ENCODE results near the gene GDF7.

The GDF7 gene

DNA sequence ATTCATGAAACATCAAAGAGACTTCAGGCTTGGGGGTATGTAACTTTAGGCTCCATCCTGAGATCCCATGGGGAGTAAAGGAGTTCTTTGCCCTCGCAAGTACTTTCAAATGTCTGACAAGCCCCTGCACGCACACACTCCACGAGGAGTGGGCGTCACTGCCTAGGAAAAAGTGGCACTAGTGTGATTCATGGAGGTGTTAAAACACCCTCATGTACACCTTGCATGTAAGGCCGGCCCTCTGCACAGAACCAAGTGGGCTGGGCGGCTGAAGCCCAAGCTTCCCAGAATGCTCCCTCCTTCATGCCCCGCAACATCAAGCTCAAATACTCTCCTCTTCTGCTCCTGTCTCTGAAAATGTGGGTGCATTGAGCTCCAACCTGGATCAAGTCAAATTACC, 23.9 kb upstream of the GDF7 start:
- Histone ChIP-seq H2BK12ac (ENCODE audit: low read length in 2 of 2) (no peak overlapping the region), H3K4ac (ENCODE audit: low read depth in 1 of 2, low read length in 2 of 2) (no peak overlapping the region), H2AK5ac (ENCODE audit: low read length, severe bottlenecking) (no peak overlapping the region), H3K23ac (ENCODE audit: low read length in 2 of 2) (no peak overlapping the region), H3K4me1 (ENCODE audit: control insufficient read depth, insufficient read depth, low read depth, low read length) (peaks cover 36% of the 10 kb centered on the region), H2BK15ac (ENCODE audit: low read depth, poor library complexity, severe bottlenecking) (no peak overlapping the region), H4K91ac (ENCODE audit: low read length) (no peak overlapping the region), H3K79me1 (replicated peaks; ENCODE audit: low read length, poor library complexity, severe bottlenecking) (peaks cover 42% of the 10 kb centered on the region), H3K36me3 (ENCODE audit: control insufficient read depth in 1 of 2, insufficient read depth in 2 of 2, low read depth in 1 of 2, low read length in 2 of 2) (peaks cover 74 to 77% of the 10 kb centered on the region in 2 experiments), H3K9ac (ENCODE audit: low read length) (no peak overlapping the region), H2BK5ac (ENCODE audit: low read depth, low read length, poor library complexity, severe bottlenecking) (no peak overlapping the region), H2AFZ (ENCODE audit: low read depth, low read length) (no peak overlapping the region), H3K14ac (ENCODE audit: low read length in 2 of 2) (no peak overlapping the region), H3K9me3 (ENCODE audit: control insufficient read depth, low read length) (no peaks in the 10 kb centered on the region), H3K27me3 (ENCODE audit: control insufficient read depth in 1 of 2, insufficient read depth in 1 of 2, low read length in 2 of 2) (no peaks in the 10 kb centered on the region), H4K8ac (ENCODE audit: low read length) (no peak overlapping the region), H3K18ac (ENCODE audit: low read depth in 1 of 2, low read length in 2 of 2) (no peak overlapping the region), H2BK120ac (ENCODE audit: low read depth, low read length) (no peak overlapping the region), H3K4me2 (ENCODE audit: low read length, poor library complexity, severe bottlenecking) (no peak overlapping the region), H3K4me3 (ENCODE audit: insufficient read depth in 1 of 2, low read depth in 1 of 2, low read length in 2 of 2) (no peak overlapping the region), H3K27ac (ENCODE audit: low read length, poor library complexity, severe bottlenecking) (no peak overlapping the region)
- DNase-seq = no peak
- WGBS = 98% methylated on average over 7 of the region's 7 CpGs

- no peak for DNase-seq
- H3K79me1 ChIP-seq (replicated peaks; ENCODE audit: low read length, poor library complexity, severe bottlenecking) = peaks cover 49% of the 10 kb centered on the region
- H3K14ac ChIP-seq (ENCODE audit: low read length in 2 of 2) = no peak overlapping the region
- no peak overlapping the region for H2BK5ac ChIP-seq (ENCODE audit: low read depth, low read length, poor library complexity, severe bottlenecking)
- no peak overlapping the region for H3K4ac ChIP-seq (ENCODE audit: low read depth in 1 of 2, low read length in 2 of 2)
- no peaks in the 10 kb centered on the region for H3K9me3 ChIP-seq (ENCODE audit: control insufficient read depth, low read length)
- H3K4me2 ChIP-seq (ENCODE audit: low read length, poor library complexity, severe bottlenecking) = no peak overlapping the region
- H2AK5ac ChIP-seq (ENCODE audit: low read length, severe bottlenecking) = no peak overlapping the region
- H3K27ac ChIP-seq (ENCODE audit: low read length, poor library complexity, severe bottlenecking) = no peak overlapping the region
- no peak overlapping the region for H2BK12ac ChIP-seq (ENCODE audit: low read length in 2 of 2)
- peaks cover 66 to 70% of the 10 kb centered on the region in 2 experiments for H3K36me3 ChIP-seq (ENCODE audit: control insufficient read depth in 1 of 2, insufficient read depth in 2 of 2, low read depth in 1 of 2, low read length in 2 of 2)
- no peak overlapping the region for H3K18ac ChIP-seq (ENCODE audit: low read depth in 1 of 2, low read length in 2 of 2)
- no peak overlapping the region for H3K23ac ChIP-seq (ENCODE audit: low read length in 2 of 2)
- H2BK15ac ChIP-seq (ENCODE audit: low read depth, poor library complexity, severe bottlenecking) = no peak overlapping the region
- no peak overlapping the region for H3K9ac ChIP-seq (ENCODE audit: low read length)
- H2BK120ac ChIP-seq (ENCODE audit: low read depth, low read length) = no peak overlapping the region
- no peaks in the 10 kb centered on the region for H3K27me3 ChIP-seq (ENCODE audit: control insufficient read depth in 1 of 2, insufficient read depth in 1 of 2, low read length in 2 of 2)
- no peak overlapping the region for H4K91ac ChIP-seq (ENCODE audit: low read length)
- H4K8ac ChIP-seq (ENCODE audit: low read length) = no peak overlapping the region
- H3K4me3 ChIP-seq (ENCODE audit: insufficient read depth in 1 of 2, low read depth in 1 of 2, low read length in 2 of 2) = no peak overlapping the region
- WGBS = 90% methylated on average over 3 of the region's 3 CpGs
- H2AFZ ChIP-seq (ENCODE audit: low read depth, low read length) = no peak overlapping the region
- peaks cover 37% of the 10 kb centered on the region for H3K4me1 ChIP-seq (ENCODE audit: control insufficient read depth, insufficient read depth, low read depth, low read length)
Observed at GRCh38 chr2:20643826-20644225, 23.1 kb upstream of the GDF7 start.

- H2BK15ac ChIP-seq (ENCODE audit: low read depth, poor library complexity, severe bottlenecking) = no peak overlapping the region
- no peak overlapping the region for H4K8ac ChIP-seq (ENCODE audit: low read length)
- no peak overlapping the region for H3K4ac ChIP-seq (ENCODE audit: low read depth in 1 of 2, low read length in 2 of 2)
- no peak overlapping the region for H3K18ac ChIP-seq (ENCODE audit: low read depth in 1 of 2, low read length in 2 of 2)
- no peak overlapping the region for H2BK120ac ChIP-seq (ENCODE audit: low read depth, low read length)
- no peak overlapping the region for H3K4me2 ChIP-seq (ENCODE audit: low read length, poor library complexity, severe bottlenecking)
- H3K4me1 ChIP-seq (ENCODE audit: control insufficient read depth, insufficient read depth, low read depth, low read length) = peaks cover 45% of the 10 kb centered on the region
- no peak overlapping the region for H3K14ac ChIP-seq (ENCODE audit: low read length in 2 of 2)
- no peak overlapping the region for H3K27ac ChIP-seq (ENCODE audit: low read length, poor library complexity, severe bottlenecking)
- H4K91ac ChIP-seq (ENCODE audit: low read length) = no peak overlapping the region
- H3K79me1 ChIP-seq (replicated peaks; ENCODE audit: low read length, poor library complexity, severe bottlenecking) = peaks cover 56% of the 10 kb centered on the region
- no peak overlapping the region for H2AFZ ChIP-seq (ENCODE audit: low read depth, low read length)
- H3K9ac ChIP-seq (ENCODE audit: low read length) = no peak overlapping the region
- no peak overlapping the region for H3K4me3 ChIP-seq (ENCODE audit: insufficient read depth in 1 of 2, low read depth in 1 of 2, low read length in 2 of 2)
- no peak overlapping the region for H2BK5ac ChIP-seq (ENCODE audit: low read depth, low read length, poor library complexity, severe bottlenecking)
- H3K9me3 ChIP-seq (ENCODE audit: control insufficient read depth, low read length) = no peaks in the 10 kb centered on the region
- 95% methylated on average over 14 of the region's 14 CpGs for WGBS
- no peak overlapping the region for H2AK5ac ChIP-seq (ENCODE audit: low read length, severe bottlenecking)
- no peak overlapping the region for H2BK12ac ChIP-seq (ENCODE audit: low read length in 2 of 2)
- no peak for DNase-seq
- no peak overlapping the region for H3K23ac ChIP-seq (ENCODE audit: low read length in 2 of 2)
- no peaks in the 10 kb centered on the region for H3K27me3 ChIP-seq (ENCODE audit: control insufficient read depth in 1 of 2, insufficient read depth in 1 of 2, low read length in 2 of 2)
- peaks cover 55 to 62% of the 10 kb centered on the region in 2 experiments for H3K36me3 ChIP-seq (ENCODE audit: control insufficient read depth in 1 of 2, insufficient read depth in 2 of 2, low read depth in 1 of 2, low read length in 2 of 2)
Observed at GRCh38 chr2:20645301-20645701, 21.6 kb upstream of the GDF7 start.

GRCh38 chr2:20645761-20646160, 21.2 kb upstream of the GDF7 start:
- no peak overlapping the region for H3K4ac ChIP-seq (ENCODE audit: low read depth in 1 of 2, low read length in 2 of 2)
- H3K23ac ChIP-seq (ENCODE audit: low read length in 2 of 2) = no peak overlapping the region
- no peak overlapping the region for H2BK12ac ChIP-seq (ENCODE audit: low read length in 2 of 2)
- H3K79me1 ChIP-seq (replicated peaks; ENCODE audit: low read length, poor library complexity, severe bottlenecking) = peaks cover 56% of the 10 kb centered on the region
- H2BK5ac ChIP-seq (ENCODE audit: low read depth, low read length, poor library complexity, severe bottlenecking) = no peak overlapping the region
- H2BK120ac ChIP-seq (ENCODE audit: low read depth, low read length) = no peak overlapping the region
- H4K91ac ChIP-seq (ENCODE audit: low read length) = no peak overlapping the region
- WGBS = 88% methylated on average over 9 of the region's 10 CpGs
- H3K4me3 ChIP-seq (ENCODE audit: insufficient read depth in 1 of 2, low read depth in 1 of 2, low read length in 2 of 2) = no peak overlapping the region
- H3K4me1 ChIP-seq (ENCODE audit: control insufficient read depth, insufficient read depth, low read depth, low read length) = peaks cover 43% of the 10 kb centered on the region
- no peak overlapping the region for H2AFZ ChIP-seq (ENCODE audit: low read depth, low read length)
- no peak overlapping the region for H3K14ac ChIP-seq (ENCODE audit: low read length in 2 of 2)
- no peak overlapping the region for H3K4me2 ChIP-seq (ENCODE audit: low read length, poor library complexity, severe bottlenecking)
- no peak overlapping the region for H4K8ac ChIP-seq (ENCODE audit: low read length)
- no peaks in the 10 kb centered on the region for H3K27me3 ChIP-seq (ENCODE audit: control insufficient read depth in 1 of 2, insufficient read depth in 1 of 2, low read length in 2 of 2)
- H3K9me3 ChIP-seq (ENCODE audit: control insufficient read depth, low read length) = no peaks in the 10 kb centered on the region
- H3K18ac ChIP-seq (ENCODE audit: low read depth in 1 of 2, low read length in 2 of 2) = no peak overlapping the region
- peaks cover 51 to 57% of the 10 kb centered on the region in 2 experiments for H3K36me3 ChIP-seq (ENCODE audit: control insufficient read depth in 1 of 2, insufficient read depth in 2 of 2, low read depth in 1 of 2, low read length in 2 of 2)
- H2AK5ac ChIP-seq (ENCODE audit: low read length, severe bottlenecking) = no peak overlapping the region
- no peak for DNase-seq
- no peak overlapping the region for H2BK15ac ChIP-seq (ENCODE audit: low read depth, poor library complexity, severe bottlenecking)
- no peak overlapping the region for H3K27ac ChIP-seq (ENCODE audit: low read length, poor library complexity, severe bottlenecking)
- H3K9ac ChIP-seq (ENCODE audit: low read length) = no peak overlapping the region

All from mesenchymal stem cell (in vitro differentiated cells and primary cell).